CD4-positive, alpha-beta T cell treated with Interleukin-17A for 1 hour (primary cell): ENCODE data around the gene ATP8B1.
"Not testable (repeated sequence)": the region's sequence is repeated elsewhere in the genome, so short reads cannot be mapped to it uniquely, and the experiment has no call there.

Experiments used
- DNase-seq: peaks from one replicate; pipeline ENCODE4 v3.0.0-alpha.2; 2020

The ATP8B1 gene

GRCh38 chr18:57651914-57652313, 151.2 kb downstream of the ATP8B1 start:
- no peak for DNase-seq

GRCh38 chr18:57649556-57650500, 153.3 kb downstream of the ATP8B1 start:
- no peak for DNase-seq

GRCh38 chr18:57648414-57648813, 154.7 kb downstream of the ATP8B1 start:
- DNase-seq = no peak

- DNase-seq = no peak
Measured at GRCh38 chr18:57644540-57644939, 158.6 kb downstream of the ATP8B1 start.

- DNase-seq = not testable (repeated sequence)
Measured at GRCh38 chr18:57643726-57644125, 159.4 kb downstream of the ATP8B1 start.

- not testable (repeated sequence) for DNase-seq
Measured at GRCh38 chr18:57642462-57642861, 160.7 kb downstream of the ATP8B1 start.

GRCh38 chr18:57640749-57641148, 162.4 kb downstream of the ATP8B1 start:
- no peak for DNase-seq

- no peak for DNase-seq
Measured at GRCh38 chr18:57640236-57640635, 162.9 kb downstream of the ATP8B1 start.

- DNase-seq = no peak
Measured at GRCh38 chr18:57635003-57635822, 167.9 kb downstream of the ATP8B1 start.

- DNase-seq = no peak
Measured at GRCh38 chr18:57631697-57632096, 171.4 kb downstream of the ATP8B1 start.

GRCh38 chr18:57630754-57631595, 172.1 kb downstream of the ATP8B1 start:
- no peak for DNase-seq

- peak; percentile 95 for DNase-seq
Measured at GRCh38 chr18:57630002-57630753, 172.9 kb downstream of the ATP8B1 start.

GRCh38 chr18:57629422-57629821, 173.7 kb downstream of the ATP8B1 start:
- no peak for DNase-seq

- no peak for DNase-seq
Measured at GRCh38 chr18:57627488-57627887, 175.6 kb downstream of the ATP8B1 start.

- no peak for DNase-seq
Measured at GRCh38 chr18:57624988-57625387, 178.1 kb downstream of the ATP8B1 start.

- DNase-seq = no peak
Measured at GRCh38 chr18:57621246-57621604, 181.9 kb downstream of the ATP8B1 start.

- no peak for DNase-seq
Measured at GRCh38 chr18:57619876-57620275, 183.2 kb downstream of the ATP8B1 start.

GRCh38 chr18:57618910-57619309, 184.2 kb downstream of the ATP8B1 start:
- no peak for DNase-seq

- DNase-seq = no peak
Measured at GRCh38 chr18:57603871-57604270, 199.2 kb downstream of the ATP8B1 start.
